Renal cortical epithelial cell (primary cell): Measurements from ENCODE around the gene SPOCK1. TPM values are rescaled to one million over a fixed set of nuclear protein-coding genes. Genes with fewer than 3 reads are reported as not detected.

Source experiments
- DNase-seq: peaks from one replicate; pipeline ENCODE4 v3.0.0-alpha.2; 2011; ENCODE audit warnings: low read depth
- total RNA-seq: library from RNA; depleted of rRNA; stranded (reverse); fragments of >200 nt; gene quantifications from 2 replicates; pipeline ENCODE4 v1.2.3, GENCODE V29; 2014

SPOCK1 gene
- total RNA-seq, 1 donor from 2014 or later, result 224 TPM

DNA sequence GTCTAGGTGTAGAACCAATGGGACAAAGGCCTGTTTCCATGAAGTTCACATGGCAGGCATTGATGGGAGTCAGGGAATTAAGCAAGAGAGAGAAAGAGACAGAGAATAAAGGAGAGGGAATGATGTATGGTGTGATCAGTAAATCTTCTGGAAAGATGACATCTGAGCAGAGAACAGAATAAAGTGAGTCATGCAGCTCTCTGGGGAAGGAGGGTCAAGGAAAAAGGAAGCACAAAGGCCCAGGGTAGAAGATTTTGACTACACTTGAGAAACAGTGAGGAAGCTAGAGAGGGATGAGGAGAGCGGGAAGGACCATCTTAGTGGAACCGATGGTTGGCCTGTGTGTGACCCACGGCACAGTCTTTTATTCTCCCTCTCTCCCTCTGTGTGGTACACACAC, 425.9 kb downstream of the SPOCK1 start:
- DNase-seq, result peak; percentile 55

DNA sequence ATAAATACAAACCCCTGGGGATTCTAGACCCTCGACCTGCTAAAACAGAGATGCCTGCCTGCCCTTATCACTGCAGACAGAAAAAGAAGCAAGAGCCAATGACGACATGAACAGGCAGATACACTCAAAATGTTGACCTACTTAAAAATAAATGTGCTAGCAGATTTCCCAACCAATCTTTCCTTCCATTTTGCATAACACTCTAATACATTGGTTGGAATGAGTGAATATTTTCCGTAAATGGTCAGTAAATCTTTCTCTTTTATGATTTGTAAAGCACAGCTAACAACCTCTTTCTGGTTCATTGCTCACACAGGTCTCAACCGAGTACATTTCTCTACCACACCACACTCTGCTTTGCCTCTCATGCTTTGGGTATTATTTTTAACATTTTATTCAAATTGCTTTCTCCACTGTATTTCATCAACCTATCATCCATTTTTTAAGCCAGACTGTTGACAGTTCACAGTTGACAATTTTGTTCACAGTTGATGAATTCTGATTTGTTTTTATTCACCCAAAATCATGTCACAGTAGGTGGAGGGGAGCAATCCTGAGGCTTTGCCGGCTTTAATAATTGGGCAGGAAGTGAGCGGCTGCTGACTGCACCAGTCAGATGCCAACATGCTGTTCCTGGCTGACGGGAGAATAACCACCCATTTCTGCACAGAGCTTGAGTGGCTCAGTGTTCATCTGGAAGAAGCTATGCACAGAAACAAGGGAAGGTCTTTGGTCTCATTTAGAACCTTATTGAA, 426.6 kb downstream of the SPOCK1 start:
- DNase-seq, result peak; percentile 78

DNA sequence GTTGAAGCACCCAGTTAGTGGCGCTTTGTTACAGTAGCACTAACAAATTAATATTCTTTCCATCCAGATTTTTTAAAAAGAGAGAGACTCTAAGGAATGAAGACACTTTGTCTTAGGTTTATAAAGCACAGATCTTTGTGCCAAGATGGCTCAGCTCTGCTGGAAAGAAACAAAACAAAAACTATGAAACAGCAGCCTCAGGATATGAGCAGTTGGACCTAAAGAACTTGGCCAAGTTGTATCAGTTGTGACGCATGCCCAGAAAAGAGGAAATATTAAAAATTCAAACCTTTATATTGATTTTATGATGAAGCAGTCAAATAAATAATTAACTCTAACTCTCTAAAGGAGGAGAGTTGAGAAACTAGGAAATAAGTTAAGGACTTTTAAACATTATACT, 427.2 kb downstream of the SPOCK1 start:
- DNase-seq, result peak; percentile 23

DNA sequence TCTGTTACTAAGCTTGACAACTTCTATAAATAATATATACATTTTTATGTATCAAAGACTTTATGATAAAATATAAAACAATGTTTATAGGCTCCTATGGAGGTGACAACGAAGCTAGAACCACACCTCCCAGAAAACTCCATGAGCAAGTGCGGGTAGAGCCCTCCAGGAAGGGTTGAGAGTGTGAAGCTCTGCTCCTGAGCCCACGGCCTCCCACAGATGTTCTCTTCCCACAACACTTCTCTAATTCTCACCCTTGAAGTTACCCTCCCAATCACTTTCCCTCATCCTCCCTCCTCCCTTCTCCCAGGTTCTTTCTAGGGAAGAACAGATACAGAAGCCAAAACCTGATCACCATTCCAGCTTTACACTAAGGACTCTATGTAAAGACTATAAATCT, 427.6 kb downstream of the SPOCK1 start:
- DNase-seq, result no peak

DNA sequence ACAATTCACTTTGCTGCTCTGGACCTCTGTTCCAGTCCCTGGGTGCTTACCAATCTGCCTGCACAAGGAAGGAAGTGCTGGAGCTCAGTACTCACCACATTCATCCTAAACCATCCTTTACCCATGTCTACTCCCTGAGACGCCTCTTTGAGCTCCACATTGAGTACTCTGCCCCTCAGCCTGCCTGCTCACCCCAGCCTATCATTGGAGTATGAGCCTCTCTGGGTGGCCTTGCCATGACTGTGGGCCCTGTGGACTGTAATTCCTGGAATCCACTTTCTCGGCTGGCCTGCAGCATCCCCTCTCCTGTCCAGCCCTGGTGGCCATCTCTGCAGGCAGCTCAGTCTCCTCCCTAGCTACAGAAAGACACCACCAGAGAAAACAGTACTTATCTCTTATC, 428.6 kb downstream of the SPOCK1 start:
- DNase-seq, result no peak

DNA sequence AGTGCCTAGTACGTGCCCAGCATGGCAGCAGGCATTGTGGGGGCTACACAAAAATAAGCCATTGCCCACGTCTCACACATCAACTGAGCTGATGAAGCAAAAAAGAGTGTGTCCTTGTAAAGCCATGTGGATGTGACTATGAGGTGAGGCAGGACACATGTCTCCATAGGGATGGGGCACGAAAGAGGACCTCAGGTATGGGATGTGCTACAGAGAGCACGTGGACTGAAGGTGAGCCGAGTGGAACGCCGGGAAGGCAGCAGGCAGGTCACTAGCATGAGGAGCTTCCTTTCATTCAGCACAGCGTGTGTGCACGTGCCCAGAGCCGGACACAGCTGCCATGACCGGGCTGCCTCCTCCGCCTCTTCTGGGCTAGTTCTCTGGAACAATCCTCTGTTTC, 429.8 kb downstream of the SPOCK1 start:
- no peak for DNase-seq

DNA sequence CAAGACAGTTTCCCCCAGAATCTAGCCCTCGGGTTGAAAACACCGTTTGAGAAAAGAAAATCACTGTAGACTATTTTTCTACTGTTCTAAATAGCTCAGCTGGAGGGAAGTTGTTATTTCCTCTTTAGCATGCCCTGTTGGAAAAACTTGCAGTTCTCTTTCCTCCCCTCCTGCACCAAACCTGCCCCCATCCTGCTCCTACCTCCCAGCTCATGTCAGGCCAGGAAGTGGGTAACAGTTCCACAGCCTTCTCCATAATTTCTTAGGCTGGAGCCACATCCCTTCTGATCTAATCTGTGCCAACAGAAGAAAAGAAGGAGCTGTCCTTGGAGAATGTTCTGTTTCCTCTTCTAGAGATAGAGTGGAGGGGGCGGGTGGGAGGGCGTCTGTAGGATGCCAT, 437.7 kb downstream of the SPOCK1 start:
- DNase-seq, result no peak

DNA sequence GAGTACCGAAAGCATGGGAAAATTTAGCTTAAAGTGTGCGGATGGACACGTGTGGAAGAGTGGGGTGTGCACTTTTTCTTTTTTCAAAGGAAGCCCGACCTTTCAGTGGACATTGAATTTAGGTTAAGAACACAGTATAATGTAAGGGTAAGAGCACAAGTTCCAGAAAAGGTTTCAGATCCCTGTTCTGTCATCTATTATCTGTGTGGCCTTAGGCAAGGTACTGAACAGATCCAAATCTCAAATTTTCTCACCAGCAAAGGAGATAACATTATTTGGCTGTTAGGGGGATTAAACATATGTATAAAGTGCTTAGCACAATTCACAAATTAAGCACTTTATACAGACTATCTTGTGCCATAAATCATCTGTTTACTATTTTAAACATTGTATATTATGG, 441.0 kb downstream of the SPOCK1 start:
- no peak for DNase-seq

DNA sequence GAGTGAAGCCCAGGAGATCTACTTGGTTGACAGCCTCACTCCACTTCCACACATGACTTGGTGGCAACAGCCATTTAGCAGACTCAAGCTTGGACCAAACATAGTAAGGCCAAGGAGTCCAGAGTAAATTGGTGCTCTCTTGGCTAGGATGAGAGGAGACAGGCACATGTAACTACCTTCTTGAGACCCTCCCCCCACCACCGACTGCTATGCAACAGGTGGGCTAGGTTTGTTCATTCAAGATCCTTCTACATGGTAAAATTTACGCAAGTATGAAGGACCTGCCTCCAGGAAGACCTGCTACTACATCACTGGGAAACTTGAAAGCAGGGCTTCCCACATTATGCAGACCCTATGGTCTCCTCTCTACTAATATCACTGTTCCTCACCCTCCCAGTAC, 442.4 kb downstream of the SPOCK1 start:
- no peak for DNase-seq

DNA sequence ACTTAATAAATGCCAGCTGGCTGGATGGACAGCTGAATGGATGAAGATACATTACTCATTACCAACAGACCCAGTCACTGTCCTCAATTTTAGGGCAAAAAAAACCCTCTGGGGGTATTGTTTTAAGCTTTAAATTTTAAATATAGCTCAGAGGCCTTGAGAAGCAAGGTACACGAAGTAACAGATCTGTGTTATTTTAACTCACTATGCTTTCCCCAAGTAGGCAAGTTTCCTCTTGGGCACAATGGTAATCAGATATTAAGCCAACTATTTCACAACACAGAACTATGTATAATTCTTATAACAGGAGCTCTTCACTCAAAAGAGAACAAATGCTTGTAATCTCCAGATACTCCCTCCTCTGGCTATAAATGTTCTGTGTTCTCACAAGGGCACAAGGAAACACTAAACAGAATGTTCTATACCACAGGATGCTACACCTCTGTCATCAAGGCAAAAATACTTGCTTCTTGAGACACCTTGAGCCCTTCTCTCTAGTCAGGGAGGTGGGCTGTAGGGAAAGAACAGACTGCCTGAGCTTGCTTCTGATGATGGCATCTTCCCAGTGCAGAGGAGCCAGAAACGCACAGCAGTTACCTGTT, 443.8 kb downstream of the SPOCK1 start:
- DNase-seq, result peak; percentile 13

DNA sequence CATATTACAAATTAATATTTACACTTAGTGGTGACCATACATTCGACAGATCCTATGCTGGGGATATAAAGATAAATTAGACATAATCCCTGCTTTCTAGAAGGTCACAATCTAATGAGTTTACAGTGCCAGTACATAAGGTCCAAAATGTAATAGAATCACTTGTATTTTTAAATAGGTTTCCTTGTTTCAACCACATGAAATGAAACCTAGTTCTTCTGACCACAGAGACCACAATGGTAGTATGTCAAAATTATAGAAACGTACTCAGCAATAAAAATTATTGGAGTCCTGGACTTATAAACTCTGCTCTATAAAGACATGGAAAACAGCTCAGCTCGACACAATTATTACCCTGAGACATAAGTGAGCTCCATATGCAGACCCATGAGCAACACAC, 444.3 kb downstream of the SPOCK1 start:
- no peak for DNase-seq

DNA sequence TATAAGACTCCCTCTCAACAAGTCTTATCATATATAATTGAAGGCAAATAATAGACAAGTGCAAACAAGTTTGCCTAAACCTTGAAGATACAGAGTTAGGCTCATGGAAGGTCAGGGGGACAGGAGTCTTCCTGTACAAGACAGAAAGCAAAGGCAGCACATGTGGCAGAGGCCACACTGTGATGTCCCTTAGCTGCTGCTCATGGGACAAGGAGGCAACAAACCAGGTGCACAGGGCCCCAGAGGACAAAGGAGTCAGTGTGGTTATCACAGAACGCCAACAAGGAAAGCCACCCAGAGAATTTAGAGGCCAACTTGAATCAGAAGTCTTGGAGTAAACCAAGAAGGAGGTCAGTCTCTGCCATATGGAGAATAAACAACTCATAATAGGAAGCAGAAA, 444.8 kb downstream of the SPOCK1 start:
- no peak for DNase-seq

DNA sequence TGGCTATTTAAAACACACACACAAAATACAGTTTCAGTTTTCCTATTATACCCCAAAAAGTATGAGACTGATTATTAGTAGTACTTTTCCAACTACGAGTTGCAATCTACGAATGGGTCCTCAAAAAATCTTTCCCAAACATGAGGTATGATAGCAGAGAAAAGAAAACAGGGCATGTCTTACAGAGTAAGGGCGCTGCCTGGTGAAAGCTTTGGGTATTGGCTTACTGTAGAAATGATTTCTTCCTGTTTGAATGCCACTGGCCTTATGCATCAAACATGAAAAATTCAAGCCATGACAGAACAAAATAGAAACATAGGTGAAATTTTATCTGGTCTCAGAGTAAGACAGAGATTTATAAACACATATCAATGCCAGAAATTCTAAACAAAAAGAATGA, 448.0 kb downstream of the SPOCK1 start:
- no peak for DNase-seq

DNA sequence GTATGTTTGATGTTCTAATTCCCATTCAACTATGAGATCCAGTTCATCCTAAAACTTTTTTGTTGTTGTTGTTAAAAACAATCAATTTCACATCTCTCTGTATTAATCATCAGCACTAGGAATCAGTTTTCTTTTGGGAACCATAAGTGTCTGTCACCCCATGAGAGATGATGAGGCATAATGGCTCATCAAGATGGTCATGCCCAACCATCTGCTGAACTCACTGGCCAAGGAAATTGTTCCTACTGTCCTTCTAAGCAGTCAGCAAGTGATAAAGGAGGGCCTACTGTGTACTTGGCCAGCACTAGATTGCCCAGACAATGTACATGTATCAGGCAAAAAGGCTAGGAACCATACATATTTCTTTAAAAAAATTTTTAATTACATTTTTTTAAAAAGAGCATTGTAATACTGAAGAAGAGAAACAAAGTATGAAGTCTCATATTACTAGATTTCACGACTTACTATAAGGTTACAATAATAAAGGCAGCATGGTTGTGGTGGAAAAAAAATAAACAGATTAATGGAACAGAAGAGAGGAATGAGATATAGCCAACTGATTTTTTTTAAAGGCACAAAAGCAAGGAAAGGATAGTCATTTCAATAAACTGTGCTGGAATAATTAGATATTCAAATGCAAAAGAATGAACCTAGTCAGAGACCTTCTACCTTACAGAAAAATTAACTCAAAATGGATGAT, 458.3 kb downstream of the SPOCK1 start:
- no peak for DNase-seq

DNA sequence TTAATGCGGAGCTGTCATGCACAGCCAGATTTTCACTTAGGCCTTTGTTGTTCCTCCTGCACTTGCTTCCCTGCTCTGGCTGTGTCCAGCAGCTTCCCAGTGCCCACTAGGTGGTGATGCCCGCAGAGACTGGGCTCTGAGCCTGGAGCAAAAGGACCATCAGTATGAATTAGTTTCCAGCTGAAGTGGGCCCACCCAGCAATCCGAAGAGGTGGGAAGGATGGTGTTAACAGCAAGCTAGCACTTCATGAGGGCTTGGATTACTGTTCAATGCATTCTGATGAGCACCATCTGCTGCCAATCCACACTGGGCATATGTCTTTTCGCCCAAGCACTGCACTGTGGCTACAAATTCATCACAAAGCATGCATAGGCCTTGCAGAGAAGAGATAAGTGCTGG, 459.1 kb downstream of the SPOCK1 start:
- DNase-seq, result no peak

DNA sequence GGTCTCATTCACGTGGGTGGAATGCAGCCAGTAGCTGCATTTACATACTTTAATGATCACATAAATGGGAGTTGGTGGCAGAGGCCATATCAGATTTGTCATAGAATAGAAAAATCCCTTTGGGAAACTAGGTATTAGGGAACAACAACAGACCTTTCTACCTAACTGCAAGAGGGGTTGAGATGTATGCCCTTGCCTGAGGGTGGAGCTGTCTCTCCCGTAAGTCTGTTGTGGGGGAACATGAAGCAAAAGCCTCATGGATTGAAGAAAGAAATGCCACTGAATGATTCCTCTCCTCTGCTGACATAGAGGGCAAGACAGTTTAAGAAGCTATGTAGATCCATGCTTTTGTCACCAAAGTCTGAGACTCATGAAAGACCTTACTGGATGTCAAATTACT, 461.3 kb downstream of the SPOCK1 start:
- no peak for DNase-seq

DNA sequence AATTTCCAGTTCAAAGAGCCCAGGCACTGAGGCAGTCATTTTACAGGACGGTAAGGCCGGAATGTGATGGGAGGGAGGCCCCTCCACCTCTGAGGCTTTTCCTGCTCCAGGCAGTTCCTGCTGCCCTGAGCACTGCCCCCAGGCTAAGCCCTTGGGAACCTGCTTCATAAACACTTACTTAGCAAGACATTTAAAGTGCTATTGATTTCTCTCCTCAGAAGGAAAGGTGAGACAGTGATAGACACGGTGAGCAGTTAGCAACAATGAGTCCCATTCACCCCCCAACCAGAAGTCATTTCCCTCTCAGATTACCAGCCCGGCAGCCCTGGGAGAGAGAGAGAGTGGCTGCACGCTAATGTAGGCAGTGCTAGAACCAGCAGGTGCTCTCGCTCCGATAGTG, 462.5 kb downstream of the SPOCK1 start:
- DNase-seq, result peak; percentile 51

DNA sequence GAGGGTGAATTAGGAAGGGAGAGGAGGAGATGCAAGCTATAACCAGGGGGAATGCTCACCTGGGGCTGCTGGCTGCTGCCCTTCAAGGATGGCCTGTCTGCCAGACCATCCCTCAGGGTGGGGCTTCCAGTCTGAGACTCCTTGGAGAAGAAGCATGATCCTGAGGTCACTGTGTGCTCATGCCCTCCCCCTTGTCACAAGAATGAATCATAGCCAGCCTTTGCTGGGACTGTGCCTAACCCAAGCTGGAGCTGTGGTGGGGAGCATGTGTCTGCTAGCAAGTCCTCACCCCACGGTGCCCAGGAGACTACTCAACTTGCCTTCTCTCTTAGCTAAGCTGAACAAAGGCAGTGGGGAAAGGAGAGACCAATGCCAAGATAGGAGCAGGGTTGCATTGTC, 463.6 kb downstream of the SPOCK1 start:
- DNase-seq, result peak; percentile 15

DNA sequence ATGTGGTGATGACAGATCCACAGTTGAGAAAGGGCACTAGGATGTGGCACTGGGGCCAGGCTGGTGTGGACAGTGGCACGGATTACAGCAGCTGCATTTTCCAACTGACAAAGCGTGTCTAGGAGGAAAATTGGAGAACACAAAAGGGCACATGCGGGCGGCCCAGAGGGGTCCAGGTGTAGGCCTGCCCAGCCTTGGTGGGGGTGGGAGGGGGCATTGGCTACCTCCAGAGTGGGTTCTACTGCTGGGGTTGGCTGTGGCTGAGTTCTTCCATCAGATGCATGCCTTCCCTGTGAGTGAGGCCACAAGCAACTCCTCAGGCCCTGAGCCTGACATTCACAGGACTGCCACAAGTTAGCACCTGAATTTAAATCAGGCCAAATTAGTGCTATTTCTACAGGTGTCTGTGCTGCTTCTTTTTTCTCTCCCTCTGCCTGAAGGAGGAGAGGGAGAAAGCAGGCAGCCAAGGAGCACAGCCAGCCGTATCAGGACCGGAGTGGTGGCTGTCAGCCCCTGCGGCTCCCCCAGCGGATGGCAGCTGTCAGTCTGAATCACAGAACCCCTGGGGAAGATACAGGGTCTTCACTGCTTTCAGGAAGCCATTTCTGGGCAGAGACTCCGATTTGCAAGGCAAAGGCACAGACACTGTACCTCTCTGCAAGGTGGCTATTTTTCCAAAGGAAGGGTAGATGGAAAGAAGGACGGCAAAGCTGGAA, 464.2 kb downstream of the SPOCK1 start:
- no peak for DNase-seq

DNA sequence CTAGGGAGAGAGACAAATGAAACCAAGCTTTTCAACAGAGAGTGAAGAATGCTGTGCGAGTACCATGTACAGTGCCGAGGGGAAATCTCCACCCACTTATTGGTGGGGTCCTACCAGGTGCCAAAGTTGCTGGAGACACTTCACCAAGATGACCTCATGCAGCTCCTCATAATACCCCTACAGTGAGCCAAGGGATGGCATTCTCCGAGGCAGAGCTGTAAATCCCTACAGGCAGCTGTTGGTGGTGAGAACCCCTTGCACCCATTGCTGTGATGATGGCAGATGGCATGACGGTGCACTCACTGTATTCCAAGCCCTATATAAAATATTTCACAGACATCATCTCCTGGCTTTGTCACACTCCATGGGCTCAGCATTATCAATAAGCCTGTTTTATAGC, 464.9 kb downstream of the SPOCK1 start:
- no peak for DNase-seq

DNA sequence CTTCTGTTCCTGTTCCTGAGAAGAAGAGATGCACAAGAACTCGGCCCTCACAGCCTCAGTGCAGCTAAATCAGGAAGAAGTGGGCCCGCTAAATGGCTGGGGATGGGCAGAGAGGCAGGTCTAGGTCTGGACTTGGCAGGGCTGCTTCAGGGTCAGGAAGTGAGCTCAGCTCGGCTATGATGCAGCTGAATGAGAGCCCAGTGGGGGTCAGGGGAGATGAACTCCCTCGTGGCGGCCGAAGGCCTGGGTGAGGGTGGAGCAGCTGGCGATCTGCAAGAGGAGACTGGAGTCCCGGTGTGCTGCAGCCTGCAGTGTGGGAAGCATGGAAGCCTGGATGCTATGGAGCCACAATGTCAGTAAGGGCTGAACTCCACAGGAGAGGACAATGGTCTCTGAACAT, 466.2 kb downstream of the SPOCK1 start:
- DNase-seq, result no peak

DNA sequence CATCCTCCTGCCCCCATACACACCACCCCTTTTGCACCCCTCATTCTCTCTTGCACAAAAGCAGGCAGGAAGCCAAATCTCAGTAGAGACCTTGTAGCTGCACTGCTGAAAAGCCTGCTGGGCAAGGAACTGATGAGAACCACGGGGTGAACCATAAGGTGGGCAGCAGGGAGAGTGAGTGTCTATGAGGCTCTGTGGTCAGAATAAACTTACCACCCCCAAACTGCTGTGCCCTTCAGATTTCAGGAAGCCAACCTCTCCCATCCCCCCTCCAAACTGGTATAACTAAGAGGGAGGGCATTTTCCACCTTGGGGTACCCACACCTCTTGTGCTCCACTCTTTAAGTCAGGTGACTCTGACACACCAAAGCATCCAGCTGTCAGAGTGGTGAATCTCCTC, 471.4 kb downstream of the SPOCK1 start:
- no peak for DNase-seq

DNA sequence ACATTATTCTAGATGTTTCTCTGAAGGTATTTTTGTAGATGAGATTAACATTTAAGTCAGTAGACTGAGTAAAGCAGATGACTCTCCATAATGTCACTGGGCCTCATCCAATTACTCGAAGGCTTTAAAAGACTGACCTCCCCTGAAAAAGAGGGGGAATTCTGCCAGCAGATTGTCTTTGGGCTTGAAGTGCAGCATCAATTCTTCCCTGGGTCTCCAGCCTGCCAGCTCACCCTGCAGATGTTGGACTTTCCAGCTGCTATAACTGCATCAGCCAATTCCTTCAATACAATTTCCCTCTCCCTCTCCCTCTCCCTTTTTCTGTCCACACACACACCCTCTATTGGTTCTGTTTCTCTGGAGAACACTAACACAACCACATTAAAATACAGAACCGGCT, 472.8 kb downstream of the SPOCK1 start:
- DNase-seq, result no peak
